ENCODE results near the gene RASA3. TPM values are rescaled to one million over a fixed set of nuclear protein-coding genes. Genes with fewer than 3 reads are reported as not detected.

RASA3 gene
- total and polyA plus RNA-seq, 9 of the 15 experiments (the other 6 are each of a cell fraction or from before 2014, with no cell fraction given), result 0.72 to 25.3 (median 14.4) TPM

DNA sequence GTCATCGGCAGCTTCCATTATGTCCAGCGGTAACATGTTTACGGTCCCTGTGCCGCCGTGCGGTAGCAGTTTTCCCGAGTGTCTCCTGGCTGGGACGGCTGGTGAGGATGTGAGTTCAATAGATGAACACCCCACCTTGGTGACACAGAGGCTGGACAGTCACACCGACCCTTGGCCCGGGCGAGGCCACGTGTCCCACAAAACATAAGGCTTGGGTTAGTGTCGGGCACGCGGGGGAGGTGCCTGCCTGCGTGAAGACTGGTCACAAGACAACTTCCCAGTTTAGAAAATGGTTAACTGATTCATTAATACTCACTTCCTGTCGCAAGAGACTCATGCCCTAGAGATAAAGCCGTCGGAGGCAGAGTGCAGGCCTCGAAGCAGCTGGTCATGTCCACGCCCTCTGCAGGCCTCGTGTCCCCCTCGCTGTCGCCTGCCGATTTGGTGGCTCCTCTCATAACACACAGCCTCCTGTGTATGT, 17.2 kb downstream of the RASA3 start (continued):
- no peak for TF ChIP-seq MCM7 (IDR thresholded peaks at IDR 0.05)
- TF ChIP-seq SMAD1 (IDR thresholded peaks at IDR 0.05; ENCODE audit: low read depth, low read length, partially characterized antibody), result no peak
- peak; percentile 74 for TF ChIP-seq ETV1 (tag; conservative IDR thresholded peaks at IDR 0.05; ENCODE audit: low read depth)
- TF ChIP-seq ZNF12 (CRISPR knock-in tag; IDR thresholded peaks at IDR 0.05), result no peak
- TF ChIP-seq ARHGAP35 (IDR thresholded peaks at IDR 0.05; ENCODE audit: partially characterized antibody), result no peak
- TF ChIP-seq, protein P1, sequence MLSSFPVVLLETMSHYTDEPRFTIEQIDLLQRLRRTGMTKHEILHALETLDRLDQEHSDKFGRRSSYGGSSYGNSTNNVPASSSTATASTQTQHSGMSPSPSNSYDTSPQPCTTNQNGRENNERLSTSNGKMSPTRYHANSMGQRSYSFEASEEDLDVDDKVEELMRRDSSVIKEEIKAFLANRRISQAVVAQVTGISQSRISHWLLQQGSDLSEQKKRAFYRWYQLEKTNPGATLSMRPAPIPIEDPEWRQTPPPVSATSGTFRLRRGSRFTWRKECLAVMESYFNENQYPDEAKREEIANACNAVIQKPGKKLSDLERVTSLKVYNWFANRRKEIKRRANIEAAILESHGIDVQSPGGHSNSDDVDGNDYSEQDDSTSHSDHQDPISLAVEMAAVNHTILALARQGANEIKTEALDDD (IDR thresholded peaks at IDR 0.05), result peak; percentile 94
- no peak for TF ChIP-seq CREBBP (IDR thresholded peaks at IDR 0.05; ENCODE audit: low read depth, low read length)
- TF ChIP-seq, protein P2, sequence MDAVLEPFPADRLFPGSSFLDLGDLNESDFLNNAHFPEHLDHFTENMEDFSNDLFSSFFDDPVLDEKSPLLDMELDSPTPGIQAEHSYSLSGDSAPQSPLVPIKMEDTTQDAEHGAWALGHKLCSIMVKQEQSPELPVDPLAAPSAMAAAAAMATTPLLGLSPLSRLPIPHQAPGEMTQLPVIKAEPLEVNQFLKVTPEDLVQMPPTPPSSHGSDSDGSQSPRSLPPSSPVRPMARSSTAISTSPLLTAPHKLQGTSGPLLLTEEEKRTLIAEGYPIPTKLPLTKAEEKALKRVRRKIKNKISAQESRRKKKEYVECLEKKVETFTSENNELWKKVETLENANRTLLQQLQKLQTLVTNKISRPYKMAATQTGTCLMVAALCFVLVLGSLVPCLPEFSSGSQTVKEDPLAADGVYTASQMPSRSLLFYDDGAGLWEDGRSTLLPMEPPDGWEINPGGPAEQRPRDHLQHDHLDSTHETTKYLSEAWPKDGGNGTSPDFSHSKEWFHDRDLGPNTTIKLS (IDR thresholded peaks at IDR 0.05; ENCODE audit: borderline replicate concordance, low read depth), result no peak
- TF ChIP-seq RAD51 (IDR thresholded peaks at IDR 0.05; ENCODE audit: borderline replicate concordance, low read depth), result peak; percentile 30; the same call in 1 of the 2 replicates
- TF ChIP-seq, protein P3, sequence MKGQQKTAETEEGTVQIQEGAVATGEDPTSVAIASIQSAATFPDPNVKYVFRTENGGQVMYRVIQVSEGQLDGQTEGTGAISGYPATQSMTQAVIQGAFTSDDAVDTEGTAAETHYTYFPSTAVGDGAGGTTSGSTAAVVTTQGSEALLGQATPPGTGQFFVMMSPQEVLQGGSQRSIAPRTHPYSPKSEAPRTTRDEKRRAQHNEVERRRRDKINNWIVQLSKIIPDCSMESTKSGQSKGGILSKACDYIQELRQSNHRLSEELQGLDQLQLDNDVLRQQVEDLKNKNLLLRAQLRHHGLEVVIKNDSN (CRISPR knock-in tag; IDR thresholded peaks at IDR 0.05), result peak; percentile 79
- TF ChIP-seq FOXK2 (conservative IDR thresholded peaks at IDR 0.05 in 1 of 2, IDR thresholded peaks at IDR 0.05 in 1 of 2; ENCODE audit: low read depth in 2 of 2), result no peak
- TF ChIP-seq GABPA (tag; conservative IDR thresholded peaks at IDR 0.05; ENCODE audit: low read depth), result peak; percentile 66; the same call in 1 of the 2 replicates
- 0 out of 2 replicates have a peak, but pooled peaks have one; percentile 39 for TF ChIP-seq ELF1 (tag; IDR thresholded peaks at IDR 0.05)
- no peak for TF ChIP-seq PHB2 (IDR thresholded peaks at IDR 0.05; ENCODE audit: low read depth)
- TF ChIP-seq JUND (IDR thresholded peaks at IDR 0.05; ENCODE audit: borderline replicate concordance, low read depth, low read length), result peak; percentile 48; the same call in 1 of the 2 replicates
- TF ChIP-seq JUND (tag; IDR thresholded peaks at IDR 0.05; ENCODE audit: borderline replicate concordance, low read depth, low read length), result peak; percentile 12; the same call in 1 of the 3 replicates
- no peak for TF ChIP-seq KAT8 (IDR thresholded peaks at IDR 0.05; ENCODE audit: low read depth)
- TF ChIP-seq MYC (IDR thresholded peaks at IDR 0.05; ENCODE audit: low read depth, low read length), result peak; percentile 79
- TF ChIP-seq MYC (CRISPR knock-in tag; IDR thresholded peaks at IDR 0.05; ENCODE audit: borderline replicate concordance, low read depth), result 0 out of 2 replicates have a peak, but pooled peaks have one; percentile 34
- 0 out of 2 replicates have a peak, but pooled peaks have one; percentile 8 for TF ChIP-seq TCF3 (CRISPR knock-in tag; IDR thresholded peaks at IDR 0.05)
- TF ChIP-seq, protein P4, sequence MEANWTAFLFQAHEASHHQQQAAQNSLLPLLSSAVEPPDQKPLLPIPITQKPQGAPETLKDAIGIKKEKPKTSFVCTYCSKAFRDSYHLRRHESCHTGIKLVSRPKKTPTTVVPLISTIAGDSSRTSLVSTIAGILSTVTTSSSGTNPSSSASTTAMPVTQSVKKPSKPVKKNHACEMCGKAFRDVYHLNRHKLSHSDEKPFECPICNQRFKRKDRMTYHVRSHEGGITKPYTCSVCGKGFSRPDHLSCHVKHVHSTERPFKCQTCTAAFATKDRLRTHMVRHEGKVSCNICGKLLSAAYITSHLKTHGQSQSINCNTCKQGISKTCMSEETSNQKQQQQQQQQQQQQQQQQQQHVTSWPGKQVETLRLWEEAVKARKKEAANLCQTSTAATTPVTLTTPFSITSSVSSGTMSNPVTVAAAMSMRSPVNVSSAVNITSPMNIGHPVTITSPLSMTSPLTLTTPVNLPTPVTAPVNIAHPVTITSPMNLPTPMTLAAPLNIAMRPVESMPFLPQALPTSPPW (CRISPR knock-in tag; IDR thresholded peaks at IDR 0.05), result peak; percentile 41; the same call in 1 of the 2 replicates
- TF ChIP-seq, protein P5, sequence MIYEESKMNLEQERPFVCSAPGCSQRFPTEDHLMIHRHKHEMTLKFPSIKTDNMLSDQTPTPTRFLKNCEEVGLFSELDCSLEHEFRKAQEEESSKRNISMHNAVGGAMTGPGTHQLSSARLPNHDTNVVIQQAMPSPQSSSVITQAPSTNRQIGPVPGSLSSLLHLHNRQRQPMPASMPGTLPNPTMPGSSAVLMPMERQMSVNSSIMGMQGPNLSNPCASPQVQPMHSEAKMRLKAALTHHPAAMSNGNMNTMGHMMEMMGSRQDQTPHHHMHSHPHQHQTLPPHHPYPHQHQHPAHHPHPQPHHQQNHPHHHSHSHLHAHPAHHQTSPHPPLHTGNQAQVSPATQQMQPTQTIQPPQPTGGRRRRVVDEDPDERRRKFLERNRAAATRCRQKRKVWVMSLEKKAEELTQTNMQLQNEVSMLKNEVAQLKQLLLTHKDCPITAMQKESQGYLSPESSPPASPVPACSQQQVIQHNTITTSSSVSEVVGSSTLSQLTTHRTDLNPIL (CRISPR knock-in tag; IDR thresholded peaks at IDR 0.05), result no peak
- TF ChIP-seq KDM5B (IDR thresholded peaks at IDR 0.05; ENCODE audit: insufficient replicate concordance, low read depth, low read length), result no peak

All from K562 (cell line).